Kidney epithelial cell (primary cell): ENCODE data around the gene JPT1. TPM values are rescaled to one million over a fixed set of nuclear protein-coding genes. Genes with fewer than 3 reads are reported as not detected.

ENCODE experiments used
- DNase-seq: peaks from one replicate; pipeline ENCODE4 v3.0.0-alpha.2; 2010; ENCODE audit warnings: low read depth
- H3K27me3 ChIP-seq: 2 replicates; pipeline ENCODE4 v1.6.0; 2011; ENCODE audit warnings: low read length; ENCODE audit not compliant: control insufficient read depth, insufficient read depth
- H3K36me3 ChIP-seq: 2 replicates; pipeline ENCODE4 v1.5.1; 2011; ENCODE audit warnings: low read length; ENCODE audit not compliant: control insufficient read depth, insufficient read depth
- H3K4me3 ChIP-seq: 2 replicates; pipeline ENCODE4 v1.5.1; 2011; ENCODE audit warnings: low read depth, mild to moderate bottlenecking, control low read depth, low read length
- CTCF ChIP-seq: IDR thresholded peaks from 2 replicates; pipeline ENCODE4 v1.5.1; 2011; ENCODE audit warnings: mild to moderate bottlenecking, moderate library complexity, low read length, control low read depth, inconsistent platforms; ENCODE audit not compliant: insufficient read depth, poor library complexity, severe bottlenecking
- total RNA-seq: library from RNA; depleted of rRNA; stranded (reverse); fragments of >200 nt; gene quantifications from 2 replicates; pipeline ENCODE4 v1.2.3, GENCODE V29; 2015

Gene JPT1
- total RNA-seq, 1 donor from 2014 or later: 453 TPM

GRCh38 chr17:75086496-75087181, 67.7 kb downstream of the JPT1 start:
- H3K4me3 ChIP-seq: no peak overlapping the region

More at GRCh38 chr17:75086496-75087181, 67.7 kb downstream of the JPT1 start:
- no peak for DNase-seq
- Histone ChIP-seq H3K36me3 (no peaks in the 10 kb centered on the region), H3K27me3 (no peaks in the 10 kb centered on the region)
- TF ChIP-seq CTCF: no peak

Other genes starting within 250 kb of the JPT1 start
- not detected in 2 replicates for gene USH1G, start 231.3 kb downstream of the JPT1 start, total RNA-seq
- not detected in 2 replicates for gene OTOP2, start 230.2 kb downstream of the JPT1 start, total RNA-seq
- gene OTOP3, start 218.6 kb downstream of the JPT1 start, total RNA-seq: not detected in 2 replicates
- 25.2 and 28.5 TPM in 2 replicates for gene HID1, start 181.8 kb downstream of the JPT1 start, total RNA-seq
- gene CDR2L, start 166.9 kb downstream of the JPT1 start, total RNA-seq: 51.9 and 52.3 TPM in 2 replicates
- gene MRPL58, start 141.8 kb downstream of the JPT1 start, total RNA-seq: 68.5 and 77.7 TPM in 2 replicates
- 247 and 275 TPM in 2 replicates for gene ATP5PD, start 107.5 kb downstream of the JPT1 start, total RNA-seq
- gene KCTD2, start 107.3 kb downstream of the JPT1 start, total RNA-seq: 15.6 and 19.2 TPM in 2 replicates
- gene SLC16A5, start 66.6 kb downstream of the JPT1 start, total RNA-seq: 19.1 and 23.1 TPM in 2 replicates
- 7.9 and 8.0 TPM in 2 replicates for gene ARMC7, start 44.5 kb downstream of the JPT1 start, total RNA-seq
- gene NT5C, start 22.8 kb downstream of the JPT1 start, total RNA-seq: 107 and 114 TPM in 2 replicates
- 61.9 and 76.0 TPM in 2 replicates for gene SUMO2, start 28.4 kb upstream of the JPT1 start, total RNA-seq
- 33.1 and 37.2 TPM in 2 replicates for gene NUP85, start 51.2 kb upstream of the JPT1 start, total RNA-seq
- 24.8 and 34.8 TPM in 2 replicates for gene GGA3, start 107.1 kb upstream of the JPT1 start, total RNA-seq
- 57.8 and 69.4 TPM in 2 replicates for gene MRPS7, start 107.4 kb upstream of the JPT1 start, total RNA-seq
- gene MIF4GD, start 116.7 kb upstream of the JPT1 start, total RNA-seq: 26.7 and 36.1 TPM in 2 replicates
- 6.0 and 7.1 TPM in 2 replicates for gene SLC25A19, start 134.9 kb upstream of the JPT1 start, total RNA-seq